WTC11 (cell line): ENCODE measurements around the gene CNP.

ENCODE experiments used
- ATF2 ChIP-seq: sonication (generic); formaldehyde crosslinking; IDR thresholded peaks from 2 replicates; pipeline ENCODE4 v1.8.1; 2022; ENCODE audit warnings: low read depth, missing genetic modification reagents, borderline replicate concordance
- ATF3 ChIP-seq: sonication (generic); formaldehyde crosslinking; conservative IDR thresholded peaks from 2 replicates; pipeline ENCODE4 v1.8.1; 2022; ENCODE audit warnings: mild to moderate bottlenecking, missing genetic modification reagents
- CREB1 ChIP-seq: sonication (generic); formaldehyde crosslinking; IDR thresholded peaks from 2 replicates; pipeline ENCODE4 v1.8.0; 2023; ENCODE audit warnings: mild to moderate bottlenecking, missing genetic modification reagents
- CREM ChIP-seq: sonication (generic); formaldehyde crosslinking; IDR thresholded peaks from 2 replicates; pipeline ENCODE4 v1.8.1; 2022; ENCODE audit warnings: mild to moderate bottlenecking, missing genetic modification reagents, moderate library complexity
- CTCF ChIP-seq: fragments of 200-600 bp; IDR thresholded peaks from 2 replicates; pipeline ENCODE4 v1.8.0; 2022; ENCODE audit warnings: antibody characterized with exemption
- E2F5 ChIP-seq: sonication (generic); formaldehyde crosslinking; IDR thresholded peaks from 2 replicates; pipeline ENCODE4 v1.8.1; 2022; ENCODE audit warnings: mild to moderate bottlenecking, moderate library complexity, missing genetic modification reagents
- FOXJ3 ChIP-seq: sonication (generic); formaldehyde crosslinking; IDR thresholded peaks from 2 replicates; pipeline ENCODE4 v1.9.0; 2021; ENCODE audit warnings: missing genetic modification reagents, mild to moderate bottlenecking, borderline replicate concordance
- HMGA2 ChIP-seq: fragments of 250-450 bp; sonication (Bioruptor Pico); IDR thresholded peaks from 2 replicates; pipeline ENCODE4 v1.4.0; 2021; ENCODE audit warnings: mild to moderate bottlenecking, moderate library complexity
- MAX ChIP-seq: sonication (generic); formaldehyde crosslinking; IDR thresholded peaks from 2 replicates; pipeline ENCODE4 v1.8.0; 2022; ENCODE audit warnings: mild to moderate bottlenecking, missing genetic modification reagents
- NR2C2 ChIP-seq: sonication (generic); formaldehyde crosslinking; IDR thresholded peaks from 2 replicates; pipeline ENCODE4 v1.8.0; 2022; ENCODE audit warnings: mild to moderate bottlenecking, missing genetic modification reagents
- USF1 ChIP-seq: sonication (generic); formaldehyde crosslinking; IDR thresholded peaks from 2 replicates; pipeline ENCODE4 v1.8.0; 2022; ENCODE audit warnings: mild to moderate bottlenecking, missing genetic modification reagents
- ZNF671 ChIP-seq: fragments of 250-450 bp; sonication (Bioruptor Pico); IDR thresholded peaks from 2 replicates; pipeline ENCODE4 v1.8.0; 2021; ENCODE audit warnings: mild to moderate bottlenecking
- TF ChIP-seq, protein P1 (sequence below): sonication (generic); formaldehyde crosslinking; IDR thresholded peaks from 2 replicates; pipeline ENCODE4 v1.8.1; 2023; ENCODE audit warnings: mild to moderate bottlenecking, missing genetic modification reagents, moderate library complexity

- no peak for TF ChIP-seq USF1
- TF ChIP-seq CTCF: peak; percentile 72
- TF ChIP-seq CREM: no peak
- TF ChIP-seq E2F5 (CRISPR knock-in tag): no peak
- TF ChIP-seq CREB1 (CRISPR knock-in tag): no peak
- TF ChIP-seq NR2C2 (CRISPR knock-in tag): no peak
- TF ChIP-seq HMGA2 (CRISPR knock-in tag): no peak
- TF ChIP-seq FOXJ3: no peak
- TF ChIP-seq ATF3 (CRISPR knock-in tag): no peak
- TF ChIP-seq, protein P1, sequence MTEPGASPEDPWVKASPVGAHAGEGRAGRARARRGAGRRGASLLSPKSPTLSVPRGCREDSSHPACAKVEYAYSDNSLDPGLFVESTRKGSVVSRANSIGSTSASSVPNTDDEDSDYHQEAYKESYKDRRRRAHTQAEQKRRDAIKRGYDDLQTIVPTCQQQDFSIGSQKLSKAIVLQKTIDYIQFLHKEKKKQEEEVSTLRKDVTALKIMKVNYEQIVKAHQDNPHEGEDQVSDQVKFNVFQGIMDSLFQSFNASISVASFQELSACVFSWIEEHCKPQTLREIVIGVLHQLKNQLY (CRISPR knock-in tag): no peak
- no peak for TF ChIP-seq MAX (CRISPR knock-in tag)
- no peak for TF ChIP-seq ZNF671 (CRISPR knock-in tag)
- no peak for TF ChIP-seq ATF2 (CRISPR knock-in tag)
These were observed 3.7 kb upstream of the CNP start for GRCh38 chr17:41962768-41963434.
